Measurements from ENCODE around the gene PRKD3.

PRKD3 gene

GRCh38 chr2:37287966-37288365 lies 36.7 kb downstream of the PRKD3 start:
- H3K27me3 ChIP-seq (ENCODE audit: control insufficient read depth, insufficient read depth, low read length): no peaks in the 10 kb centered on the region
- no peaks in the 10 kb centered on the region for H3K4me1 ChIP-seq (ENCODE audit: control insufficient read depth, insufficient read depth, low read length)
- H3K9me3 ChIP-seq (ENCODE audit: control insufficient read depth, insufficient read depth, low read length): no peaks in the 10 kb centered on the region
- H3K27ac ChIP-seq (ENCODE audit: low read depth, low read length): no peak overlapping the region
- H3K4me3 ChIP-seq (ENCODE audit: low read depth, low read length): no peak overlapping the region
- H3K9ac ChIP-seq (ENCODE audit: low read depth, low read length): no peak overlapping the region
- peaks cover 74% of the 10 kb centered on the region for H3K36me3 ChIP-seq (ENCODE audit: control insufficient read depth, insufficient read depth, low read length)

GRCh38 chr2:37284381-37284780 lies 40.3 kb downstream of the PRKD3 start:
- Histone ChIP-seq H3K27me3 (ENCODE audit: control insufficient read depth, insufficient read depth, low read length) (no peaks in the 10 kb centered on the region), H3K4me1 (ENCODE audit: control insufficient read depth, insufficient read depth, low read length) (no peaks in the 10 kb centered on the region), H3K36me3 (ENCODE audit: control insufficient read depth, insufficient read depth, low read length) (peaks cover 85% of the 10 kb centered on the region), H3K9ac (ENCODE audit: low read depth, low read length) (no peak overlapping the region), H3K9me3 (ENCODE audit: control insufficient read depth, insufficient read depth, low read length) (no peaks in the 10 kb centered on the region), H3K27ac (ENCODE audit: low read depth, low read length) (no peak overlapping the region), H3K4me3 (ENCODE audit: low read depth, low read length) (no peak overlapping the region)

GRCh38 chr2:37283207-37283606 lies 41.4 kb downstream of the PRKD3 start:
- H3K27me3 ChIP-seq (ENCODE audit: control insufficient read depth, insufficient read depth, low read length): no peaks in the 10 kb centered on the region
- peaks cover 84% of the 10 kb centered on the region for H3K36me3 ChIP-seq (ENCODE audit: control insufficient read depth, insufficient read depth, low read length)
- no peaks in the 10 kb centered on the region for H3K4me1 ChIP-seq (ENCODE audit: control insufficient read depth, insufficient read depth, low read length)
- no peak overlapping the region for H3K27ac ChIP-seq (ENCODE audit: low read depth, low read length)
- H3K9ac ChIP-seq (ENCODE audit: low read depth, low read length): no peak overlapping the region
- H3K4me3 ChIP-seq (ENCODE audit: low read depth, low read length): no peak overlapping the region
- H3K9me3 ChIP-seq (ENCODE audit: control insufficient read depth, insufficient read depth, low read length): no peaks in the 10 kb centered on the region

GRCh38 chr2:37282746-37283145 lies 41.9 kb downstream of the PRKD3 start:
- H3K27ac ChIP-seq (ENCODE audit: low read depth, low read length): no peak overlapping the region
- H3K9ac ChIP-seq (ENCODE audit: low read depth, low read length): no peak overlapping the region
- H3K9me3 ChIP-seq (ENCODE audit: control insufficient read depth, insufficient read depth, low read length): no peaks in the 10 kb centered on the region
- H3K36me3 ChIP-seq (ENCODE audit: control insufficient read depth, insufficient read depth, low read length): peaks cover 84% of the 10 kb centered on the region
- no peak overlapping the region for H3K4me3 ChIP-seq (ENCODE audit: low read depth, low read length)
- H3K4me1 ChIP-seq (ENCODE audit: control insufficient read depth, insufficient read depth, low read length): no peaks in the 10 kb centered on the region
- no peaks in the 10 kb centered on the region for H3K27me3 ChIP-seq (ENCODE audit: control insufficient read depth, insufficient read depth, low read length)

- no peak overlapping the region for H3K9ac ChIP-seq (ENCODE audit: low read depth, low read length)
- H3K27me3 ChIP-seq (ENCODE audit: control insufficient read depth, insufficient read depth, low read length): no peaks in the 10 kb centered on the region
- H3K27ac ChIP-seq (ENCODE audit: low read depth, low read length): no peak overlapping the region
- H3K4me1 ChIP-seq (ENCODE audit: control insufficient read depth, insufficient read depth, low read length): no peaks in the 10 kb centered on the region
- H3K4me3 ChIP-seq (ENCODE audit: low read depth, low read length): no peak overlapping the region
- H3K36me3 ChIP-seq (ENCODE audit: control insufficient read depth, insufficient read depth, low read length): peaks cover 85% of the 10 kb centered on the region
- no peaks in the 10 kb centered on the region for H3K9me3 ChIP-seq (ENCODE audit: control insufficient read depth, insufficient read depth, low read length)
Measured at GRCh38 chr2:37281916-37282315, 42.7 kb downstream of the PRKD3 start.

- Histone ChIP-seq H3K27ac (ENCODE audit: low read depth, low read length) (no peak overlapping the region), H3K36me3 (ENCODE audit: control insufficient read depth, insufficient read depth, low read length) (peaks cover 92% of the 10 kb centered on the region), H3K9ac (ENCODE audit: low read depth, low read length) (no peak overlapping the region), H3K4me1 (ENCODE audit: control insufficient read depth, insufficient read depth, low read length) (0 out of 2 replicates have a peak, but pooled peaks cover 6% of the 10 kb centered on the region), H3K27me3 (ENCODE audit: control insufficient read depth, insufficient read depth, low read length) (no peaks in the 10 kb centered on the region), H3K4me3 (ENCODE audit: low read depth, low read length) (no peak overlapping the region), H3K9me3 (ENCODE audit: control insufficient read depth, insufficient read depth, low read length) (no peaks in the 10 kb centered on the region)
Measured at GRCh38 chr2:37276291-37276690, 48.3 kb downstream of the PRKD3 start.

Measured in HUES48 (cell line).